H1 (cell line): ENCODE results near the gene TNFRSF13B. TPM values are rescaled to one million over a fixed set of nuclear protein-coding genes. Genes with fewer than 3 reads are reported as not detected.
"Not testable (repeated sequence)": the region's sequence is repeated elsewhere in the genome, so short reads cannot be mapped to it uniquely, and the experiment has no call there.

Experiments
- CTCF ChIA-PET: fragments of 300-600 bp; sonication (Branson Sonifier 250); formaldehyde crosslinking; loops from one replicate; lab custom pipeline; 2021; ENCODE audit not compliant: partially characterized antibody; lab: Charles Lee
- POLR2A ChIA-PET: fragments of 300-600 bp; sonication (Branson Sonifier 250); formaldehyde crosslinking; loops from one replicate; lab custom pipeline; 2021; ENCODE audit warnings: inconsistent platforms; ENCODE audit not compliant: partially characterized antibody; lab: Charles Lee
- DNase-seq, 2 experiments: peaks; one replicate each; pipeline versions ENCODE4 v3.0.0 to v3.0.0-alpha.2; 2010 to 2022; ENCODE audit warnings: low spot score in 2 of 2, low read depth in 1 of 2, mixed read lengths in 1 of 2
- FAIRE-seq: peaks from 2 replicates; lab custom pipeline; 2011; peaks lifted over from hg19 to GRCh38; lab: Jason Lieb, UNC
- H2AFZ ChIP-seq: 2 replicates; pipeline ENCODE4 v1.8.1; 2012; ENCODE audit warnings: low read length, inconsistent platforms
- H2AK5ac ChIP-seq: 2 replicates; pipeline ENCODE4 v1.6.1; 2013; ENCODE audit warnings: low read depth, low read length
- H2BK120ac ChIP-seq: replicated peaks from 2 replicates; pipeline ENCODE3; 2013; ENCODE audit warnings: low read depth, low read length, inconsistent platforms
- H2BK12ac ChIP-seq: 2 replicates; pipeline ENCODE4 v1.6.1; 2013; ENCODE audit warnings: low read depth, low read length
- H2BK15ac ChIP-seq: 2 replicates; pipeline ENCODE4 v1.6.1; 2013; ENCODE audit warnings: low read length
- H2BK20ac ChIP-seq: 2 replicates; pipeline ENCODE4 v1.6.1; 2013; ENCODE audit warnings: low read length
- H2BK5ac ChIP-seq: 2 replicates; pipeline ENCODE4 v1.6.1; 2013; ENCODE audit warnings: low read depth, low read length
- H3K14ac ChIP-seq: 2 replicates; pipeline ENCODE4 v1.6.1; 2013; ENCODE audit warnings: inconsistent platforms; ENCODE audit not compliant: insufficient read length
- H3K18ac ChIP-seq: 2 replicates; pipeline ENCODE4 v1.6.1; 2013; ENCODE audit warnings: low read length; ENCODE audit errors: extremely low read depth
- H3K23ac ChIP-seq: 2 replicates; pipeline ENCODE4 v1.6.1; 2013; ENCODE audit warnings: inconsistent platforms; ENCODE audit not compliant: insufficient read length
- H3K23me2 ChIP-seq: 2 replicates; pipeline ENCODE4 v1.6.1; 2013; ENCODE audit warnings: low read depth, low read length
- H3K27ac ChIP-seq: 2 replicates; pipeline ENCODE4 v1.6.1; 2011; ENCODE audit warnings: low read depth, low read length, inconsistent platforms
- H3K27me3 ChIP-seq, 4 experiments: replicated peaks in 1 of 4; 1 replicate in 1 of 4; 2 replicates in 3 of 4; pipeline versions ENCODE4 v1.6.1 to v1.8.1; 2011 to 2013; ENCODE audit warnings: low read length in 3 of 4, mild to moderate bottlenecking in 3 of 4, inconsistent platforms in 2 of 4, mixed read lengths in 2 of 4, moderate library complexity in 1 of 4; ENCODE audit not compliant: control insufficient read depth in 3 of 4, insufficient read depth in 3 of 4; ENCODE audit errors: extremely low read depth in 1 of 4
- H3K36me3 ChIP-seq, 4 experiments: 2 replicates each; pipeline versions ENCODE4 v1.6.1 to v1.8.1; 2011 to 2013; ENCODE audit warnings: mild to moderate bottlenecking in 4 of 4, low read length in 3 of 4, moderate library complexity in 2 of 4, control low read depth in 1 of 4, inconsistent platforms in 1 of 4; ENCODE audit not compliant: insufficient read depth in 4 of 4, control insufficient read depth in 2 of 4
- H3K4ac ChIP-seq: replicated peaks from 2 replicates; pipeline ENCODE3; 2013; ENCODE audit warnings: low read length, low read depth, mixed read lengths, inconsistent platforms; ENCODE audit not compliant: insufficient read length
- H3K4me1 ChIP-seq, 4 experiments: replicated peaks in 1 of 4; 1 replicate in 1 of 4; 2 replicates in 3 of 4; pipeline versions ENCODE4 v1.6.1 to v1.8.1; 2011 to 2013; ENCODE audit warnings: low read length in 3 of 4, inconsistent platforms in 2 of 4, mixed read lengths in 1 of 4; ENCODE audit not compliant: insufficient read depth in 4 of 4, control insufficient read depth in 3 of 4
- H3K4me2 ChIP-seq, 2 experiments: 2 replicates each; pipeline versions ENCODE4 v1.6.1 to v1.8.1; 2011 to 2013; ENCODE audit warnings: low read depth in 2 of 2, low read length in 2 of 2, control low read depth in 1 of 2, inconsistent platforms in 1 of 2, mild to moderate bottlenecking in 1 of 2; ENCODE audit not compliant: insufficient read depth in 1 of 2
- H3K4me3 ChIP-seq, 4 experiments: fragments of 200-600, 300-600 bp in 1 of 4; sonication (generic), shearing (Covaris generic), sonication (Bioruptor Twin) in 1 of 4; 2 replicates each; pipeline versions ENCODE4 v1.5.1 to v1.8.1; 2011 to 2016; ENCODE audit warnings: low read length in 4 of 4, low read depth in 3 of 4, control low read depth in 2 of 4, inconsistent platforms in 2 of 4, mild to moderate bottlenecking in 2 of 4, mixed read lengths in 1 of 4, moderate library complexity in 1 of 4; ENCODE audit not compliant: insufficient read depth in 2 of 4; ENCODE audit errors: extremely low read depth in 1 of 4
- H3K56ac ChIP-seq: replicated peaks from 2 replicates; pipeline ENCODE3; 2013; ENCODE audit warnings: low read depth, mild to moderate bottlenecking, mixed read lengths, low read length, inconsistent platforms; ENCODE audit not compliant: insufficient read length
- H3K79me1 ChIP-seq: 2 replicates; pipeline ENCODE4 v1.6.1; 2013; ENCODE audit warnings: low read depth, low read length, control low read depth
- H3K79me2 ChIP-seq, 2 experiments: 2 replicates each; pipeline versions ENCODE4 v1.6.1 to v1.8.1; 2012 to 2013; ENCODE audit warnings: low read length in 2 of 2, mild to moderate bottlenecking in 2 of 2, inconsistent platforms in 1 of 2; ENCODE audit not compliant: insufficient read depth in 2 of 2, control insufficient read depth in 1 of 2
- H3K9ac ChIP-seq, 4 experiments: replicated peaks in 1 of 4; 1 replicate in 1 of 4; 2 replicates in 3 of 4; pipeline versions ENCODE4 v1.6.1 to v1.8.1; 2011 to 2013; ENCODE audit warnings: low read depth in 3 of 4, low read length in 3 of 4, control low read depth in 2 of 4, mild to moderate bottlenecking in 2 of 4, moderate library complexity in 2 of 4, inconsistent platforms in 1 of 4; ENCODE audit errors: extremely low read depth in 1 of 4
- H3K9me3 ChIP-seq, 2 experiments: 2 replicates each; pipeline versions ENCODE4 v1.6.1 to v1.8.1; 2012 to 2013; ENCODE audit warnings: mild to moderate bottlenecking in 2 of 2, moderate library complexity in 2 of 2, control low read depth in 1 of 2, inconsistent platforms in 1 of 2, low read depth in 1 of 2, low read length in 1 of 2, mixed read lengths in 1 of 2; ENCODE audit not compliant: insufficient read depth in 2 of 2
- H4K20me1 ChIP-seq, 2 experiments: replicated peaks in 1 of 2; 2 replicates each; pipeline versions ENCODE3 to v1.8.1; 2011 to 2013; ENCODE audit warnings: inconsistent platforms in 2 of 2, low read length in 2 of 2, mild to moderate bottlenecking in 1 of 2; ENCODE audit not compliant: insufficient read depth in 2 of 2, control insufficient read depth in 1 of 2
- H4K5ac ChIP-seq: 2 replicates; pipeline ENCODE4 v1.6.1; 2013; ENCODE audit warnings: low read length, low read depth, mixed read lengths, inconsistent platforms; ENCODE audit not compliant: insufficient read length
- H4K8ac ChIP-seq: 2 replicates; pipeline ENCODE4 v1.8.0; 2013; ENCODE audit warnings: mild to moderate bottlenecking, moderate library complexity, low read length, inconsistent platforms; ENCODE audit not compliant: insufficient read depth; ENCODE audit errors: extremely low read depth
- H4K91ac ChIP-seq: replicated peaks from 2 replicates; pipeline ENCODE3; 2013; ENCODE audit warnings: low read length, mixed read lengths, inconsistent platforms; ENCODE audit not compliant: insufficient read length
- WGBS, 2 experiments: shearing (Covaris generic) in 1 of 2; methylation state at CpG; one replicate each; pipeline versions ENCODE4 v1.1.6 to v1.1.7; 2013 to 2015; ENCODE audit warnings: low lambda C conversion rate in 2 of 2, mixed read lengths in 2 of 2, inconsistent platforms in 1 of 2, low coverage in 1 of 2, missing lambda C conversion rate in 1 of 2; ENCODE audit not compliant: insufficient replicate concordance in 2 of 2, insufficient coverage in 1 of 2, insufficient read length in 1 of 2; ENCODE audit errors: extremely low coverage in 1 of 2, missing lambda C conversion rate in 1 of 2; 5-methylcytosine and 5-hydroxymethylcytosine counted together
- polyA plus RNA-seq, 7 experiments: library from polyadenylated mRNA; depleted of rRNA in 3 of 7; stranded (reverse) in 5 of 7; unstranded in 2 of 7; fragments of >200 nt in 5 of 7; fragments of 200-250 nt in 2 of 7; gene quantifications; 1 replicate in 5 of 7; 2 replicates in 1 of 7; 4 replicates in 1 of 7; pipeline versions ENCODE4 v1.2.1 to v1.2.3, GENCODE V29; 2011 to 2013; ENCODE audit warnings: missing spikeins in 2 of 7, mixed read lengths in 2 of 7
- total RNA-seq: library from RNA; stranded (reverse); fragmentation: NEBNext Ultra II Directional; extraction: Animal tissue kit (Norgen Biotek cat#: 25700); gene quantifications from 2 replicates; pipeline ENCODE4 v1.2.1, GENCODE V29; 2021

TNFRSF13B gene
- total and polyA plus RNA-seq, 2 of the 8 experiments (the other 6 are each of a cell fraction or from before 2014, with no cell fraction given): not detected

DNA sequence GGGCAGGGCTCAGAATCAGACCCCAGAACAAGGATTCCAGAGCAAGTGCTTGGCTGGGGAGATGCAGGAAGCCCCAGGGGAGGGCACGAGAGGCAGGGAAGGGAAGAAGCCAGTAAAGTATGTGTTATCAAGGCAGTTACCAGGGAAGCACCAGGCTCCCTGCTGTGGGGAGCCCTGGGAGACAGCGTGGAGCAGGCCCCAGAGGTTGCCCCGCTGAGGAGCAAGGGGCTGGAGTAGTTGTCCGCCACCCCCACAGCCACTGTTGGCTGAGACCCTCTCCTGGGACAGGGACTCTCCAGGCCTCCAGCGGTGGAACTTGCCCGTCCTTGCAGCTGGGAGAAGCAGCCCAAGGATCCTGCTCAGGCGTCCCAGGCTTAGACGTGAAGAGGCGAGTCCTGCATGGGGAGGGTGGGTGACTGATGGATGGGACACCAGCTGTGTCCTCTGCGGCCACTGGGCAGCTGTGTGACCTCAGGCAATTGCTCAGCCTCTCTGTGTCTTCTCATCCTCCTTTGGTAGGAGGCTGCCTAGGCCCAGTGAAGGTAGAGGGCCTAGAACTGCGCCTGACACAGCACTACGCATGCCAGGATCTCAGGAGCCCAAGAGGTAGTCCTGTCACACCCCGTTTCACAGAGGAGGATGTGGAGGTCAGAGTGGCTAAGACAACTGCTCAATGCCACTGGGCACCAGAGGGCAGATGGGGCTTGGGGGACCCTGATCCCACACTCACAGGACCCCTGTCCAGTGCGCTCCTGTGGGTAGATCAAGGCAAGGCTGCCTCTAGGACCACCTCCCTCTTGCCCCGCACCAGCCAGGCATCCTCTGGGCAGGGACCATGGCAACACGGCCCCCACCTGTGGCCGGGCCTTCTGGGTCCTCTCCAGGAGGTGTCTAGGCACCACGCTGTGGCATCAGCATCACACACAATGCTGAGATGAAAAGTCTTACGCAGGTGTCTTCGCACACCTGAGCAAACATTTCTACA lies 31.1 kb upstream of the TNFRSF13B start:
- H4K8ac ChIP-seq, H2BK20ac ChIP-seq, DNase-seq, H3K27me3 ChIP-seq, FAIRE-seq, H3K14ac ChIP-seq, H2BK12ac ChIP-seq, H3K36me3 ChIP-seq, H2AK5ac ChIP-seq, H2BK15ac ChIP-seq, H3K79me2 ChIP-seq, H3K27ac ChIP-seq, H3K4me2 ChIP-seq, H2BK120ac ChIP-seq, H4K91ac ChIP-seq, H2AFZ ChIP-seq, H4K20me1 ChIP-seq, H3K56ac ChIP-seq, H3K18ac ChIP-seq, H3K79me1 ChIP-seq, H4K5ac ChIP-seq, H3K4me1 ChIP-seq, H3K4ac ChIP-seq, H3K23me2 ChIP-seq, H2BK5ac ChIP-seq, H3K9ac ChIP-seq, POLR2A ChIA-PET, H3K4me3 ChIP-seq, H3K23ac ChIP-seq, H3K9me3 ChIP-seq: not testable (repeated sequence)
- 94% methylated on average over 20 of the region's 20 CpGs; no CpG with 5 or more reads in 1 of the 2 experiments for WGBS, 2 experiments
- CTCF ChIA-PET: interaction anchor here (0.6 to 0.9 kb wide), 6 partner anchors 11 to 458 kb away, joined by 3 to 7 read pairs (median 4); no protein-coding TSS in a partner anchor
